Sigmoid colon (tissue), 4 donors: ENCODE measurements around the gene NELL2.

Experiments used
- CTCF ChIP-seq, 4 experiments: fragments of 450-650 bp in 3 of 4; fragments of 200-600 bp in 1 of 4; IDR thresholded peaks; one replicate each; pipeline ENCODE4 v1.5.1; 2016 to 2019; ENCODE audit warnings: antibody characterized with exemption in 4 of 4, mild to moderate bottlenecking in 3 of 4, moderate library complexity in 2 of 4
- EP300 ChIP-seq, 4 donors: sonication (generic); formaldehyde crosslinking; IDR thresholded peaks; one replicate each; pipeline ENCODE4 v1.6.1; 2017; ENCODE audit warnings: antibody characterized with exemption in 4 of 4
- POLR2A ChIP-seq, 2 donors: fragments of 450-650 bp; IDR thresholded peaks; one replicate each; pipeline ENCODE4 v1.6.1; 2016; ENCODE audit warnings: antibody characterized with exemption in 2 of 2, mild to moderate bottlenecking in 2 of 2, moderate library complexity in 2 of 2

- TF ChIP-seq CTCF (IDR thresholded peaks at IDR 0.05) (no peak), POLR2A (IDR thresholded peaks at IDR 0.05) (no peak), EP300 (IDR thresholded peaks at IDR 0.05) (no peak)
These were observed 6.6 kb downstream of the NELL2 start for GRCh38 chr12:44869503-44869902.
